ENCODE data around the gene TMEM187. TPM values are rescaled to one million over a fixed set of nuclear protein-coding genes. Genes with fewer than 3 reads are reported as not detected.

TMEM187 gene
- total RNA-seq, 1 donor from 2014 or later, result 6.7 TPM

- H3K27me3 Mint-ChIP-seq (ENCODE audit: unreplicated experiment), result peaks cover 3% of the 10 kb centered on the region
- peaks cover 2% of the 10 kb centered on the region for H3K4me1 Mint-ChIP-seq (ENCODE audit: low read depth, unreplicated experiment)
- TF ChIP-seq CTCF (IDR thresholded peaks at IDR 0.05; ENCODE audit: partially characterized antibody, unreplicated experiment), result no peak
- peaks cover 3% of the 10 kb centered on the region for H3K9me3 Mint-ChIP-seq (ENCODE audit: unreplicated experiment)
- peak; percentile 91 for DNase-seq
- peak overlapping the region; percentile 82 for H3K4me3 Mint-ChIP-seq (ENCODE audit: unreplicated experiment)
- no peaks in the 10 kb centered on the region for H3K36me3 Mint-ChIP-seq (ENCODE audit: unreplicated experiment)
- H3K27ac Mint-ChIP-seq (ENCODE audit: unreplicated experiment), result peak overlapping the region; percentile 94
Observed at GRCh38 chrX:153927922-153928760, 44.4 kb upstream of the TMEM187 start.

GRCh38 chrX:153928846-153929245 lies 43.7 kb upstream of the TMEM187 start:
- Mint-ChIP-seq H3K36me3 (ENCODE audit: unreplicated experiment) (no peaks in the 10 kb centered on the region), H3K4me1 (ENCODE audit: low read depth, unreplicated experiment) (peaks cover 2% of the 10 kb centered on the region), H3K27ac (ENCODE audit: unreplicated experiment) (peak overlapping the region; percentile 94), H3K9me3 (ENCODE audit: unreplicated experiment) (peaks cover 3% of the 10 kb centered on the region), H3K4me3 (ENCODE audit: unreplicated experiment) (peak overlapping the region; percentile 63), H3K27me3 (ENCODE audit: unreplicated experiment) (peaks cover 3% of the 10 kb centered on the region)
- DNase-seq, result no peak
- TF ChIP-seq CTCF (IDR thresholded peaks at IDR 0.05; ENCODE audit: partially characterized antibody, unreplicated experiment), result no peak

- Mint-ChIP-seq H3K27ac (ENCODE audit: unreplicated experiment) (peak overlapping the region; percentile 94), H3K27me3 (ENCODE audit: unreplicated experiment) (peaks cover 3% of the 10 kb centered on the region), H3K9me3 (ENCODE audit: unreplicated experiment) (peaks cover 2% of the 10 kb centered on the region), H3K4me1 (ENCODE audit: low read depth, unreplicated experiment) (peaks cover 2% of the 10 kb centered on the region), H3K36me3 (ENCODE audit: unreplicated experiment) (no peaks in the 10 kb centered on the region), H3K4me3 (ENCODE audit: unreplicated experiment) (no peak overlapping the region)
- DNase-seq, result no peak
- no peak for TF ChIP-seq CTCF (IDR thresholded peaks at IDR 0.05; ENCODE audit: partially characterized antibody, unreplicated experiment)
Observed at GRCh38 chrX:153929576-153929975, 43.0 kb upstream of the TMEM187 start.

- H3K4me3 Mint-ChIP-seq (ENCODE audit: unreplicated experiment), result no peak overlapping the region
- no peak overlapping the region for H3K27ac Mint-ChIP-seq (ENCODE audit: unreplicated experiment)
- peaks cover 3% of the 10 kb centered on the region for H3K27me3 Mint-ChIP-seq (ENCODE audit: unreplicated experiment)
- no peak for DNase-seq
- no peak for TF ChIP-seq CTCF (IDR thresholded peaks at IDR 0.05; ENCODE audit: partially characterized antibody, unreplicated experiment)
- H3K9me3 Mint-ChIP-seq (ENCODE audit: unreplicated experiment), result peaks cover 2% of the 10 kb centered on the region
- H3K36me3 Mint-ChIP-seq (ENCODE audit: unreplicated experiment), result no peaks in the 10 kb centered on the region
- H3K4me1 Mint-ChIP-seq (ENCODE audit: low read depth, unreplicated experiment), result peaks cover 2% of the 10 kb centered on the region
Observed at GRCh38 chrX:153930011-153930910, 42.3 kb upstream of the TMEM187 start.

All from glutamatergic neuron (in vitro differentiated cells).